ENCODE results near the gene IL5RA.

The IL5RA gene

GRCh38 chr3:3129579-3129978 is 19.4 kb upstream of the IL5RA start:
- Histone ChIP-seq H3K36me3 (ENCODE audit: control insufficient read depth in 1 of 2, insufficient read depth in 2 of 2, low read length in 2 of 2) (peaks cover 0 to 20% of the 10 kb centered on the region in 2 donors), H3K27ac (ENCODE audit: low read depth, low read length) (no peak overlapping the region), H3K9ac (ENCODE audit: low read depth in 1 of 2, low read length in 2 of 2) (no peak overlapping the region), H3K4me1 (ENCODE audit: control insufficient read depth in 1 of 2, insufficient read depth in 2 of 2, low read length in 2 of 2) (peaks cover 10 to 11% of the 10 kb centered on the region in 2 donors), H3K4me3 (ENCODE audit: low read depth in 1 of 2, low read length in 2 of 2) (no peak overlapping the region), H3K27me3 (ENCODE audit: control insufficient read depth in 1 of 2, insufficient read depth in 2 of 2, low read length in 2 of 2) (no peaks in the 10 kb centered on the region), H3K9me3 (ENCODE audit: control insufficient read depth in 1 of 2, low read length in 2 of 2) (no peaks in the 10 kb centered on the region)

GRCh38 chr3:3127432-3128010 is 17.3 kb upstream of the IL5RA start:
- Histone ChIP-seq H3K4me3 (ENCODE audit: low read depth in 1 of 2, low read length in 2 of 2) (peak overlapping the region; percentile 92 to 96), H3K9ac (ENCODE audit: low read depth in 1 of 2, low read length in 2 of 2) (peak overlapping the region; percentile 83 to 86), H3K9me3 (ENCODE audit: control insufficient read depth in 1 of 2, low read length in 2 of 2) (no peaks in the 10 kb centered on the region), H3K27ac (ENCODE audit: low read depth, low read length) (peak overlapping the region; percentile 92), H3K36me3 (ENCODE audit: control insufficient read depth in 1 of 2, insufficient read depth in 2 of 2, low read length in 2 of 2) (peaks cover 0 to 20% of the 10 kb centered on the region in 2 donors), H3K27me3 (ENCODE audit: control insufficient read depth in 1 of 2, insufficient read depth in 2 of 2, low read length in 2 of 2) (no peaks in the 10 kb centered on the region), H3K4me1 (ENCODE audit: control insufficient read depth in 1 of 2, insufficient read depth in 2 of 2, low read length in 2 of 2) (peaks cover 10 to 11% of the 10 kb centered on the region in 2 donors)

GRCh38 chr3:3126477-3127431 is 16.6 kb upstream of the IL5RA start, which contains the start of gene TRNT1:
Gene TRNT1, plus strand, starts transcription at chr3:3126940. Its CDS starts 2,101 bp downstream, at chr3:3129041.
- no peaks in the 10 kb centered on the region for H3K9me3 ChIP-seq (ENCODE audit: control insufficient read depth in 1 of 2, low read length in 2 of 2)
- H3K27me3 ChIP-seq (ENCODE audit: control insufficient read depth in 1 of 2, insufficient read depth in 2 of 2, low read length in 2 of 2), result no peaks in the 10 kb centered on the region
- peaks cover 10 to 11% of the 10 kb centered on the region in 2 donors for H3K4me1 ChIP-seq (ENCODE audit: control insufficient read depth in 1 of 2, insufficient read depth in 2 of 2, low read length in 2 of 2)
- peaks cover 0 to 20% of the 10 kb centered on the region in 2 donors for H3K36me3 ChIP-seq (ENCODE audit: control insufficient read depth in 1 of 2, insufficient read depth in 2 of 2, low read length in 2 of 2)
- peak within 1 kb of the TSS; percentile 86 for H3K9ac ChIP-seq (ENCODE audit: low read depth in 1 of 2, low read length in 2 of 2)
- peak within 1 kb of the TSS; percentile 92 to 96 for H3K4me3 ChIP-seq (ENCODE audit: low read depth in 1 of 2, low read length in 2 of 2)
- H3K27ac ChIP-seq (ENCODE audit: low read depth, low read length), result peak within 1 kb of the TSS; percentile 92

GRCh38 chr3:3125977-3126376 is 15.8 kb upstream of the IL5RA start:
- peak overlapping the region; percentile 92 to 96 for H3K4me3 ChIP-seq (ENCODE audit: low read depth in 1 of 2, low read length in 2 of 2)
- no peaks in the 10 kb centered on the region for H3K9me3 ChIP-seq (ENCODE audit: control insufficient read depth in 1 of 2, low read length in 2 of 2)
- H3K27me3 ChIP-seq (ENCODE audit: control insufficient read depth in 1 of 2, insufficient read depth in 2 of 2, low read length in 2 of 2), result no peaks in the 10 kb centered on the region
- H3K36me3 ChIP-seq (ENCODE audit: control insufficient read depth in 1 of 2, insufficient read depth in 2 of 2, low read length in 2 of 2), result peaks cover 0 to 16% of the 10 kb centered on the region in 2 donors
- peak overlapping the region; percentile 92 for H3K27ac ChIP-seq (ENCODE audit: low read depth, low read length)
- peaks cover 10 to 11% of the 10 kb centered on the region in 2 donors for H3K4me1 ChIP-seq (ENCODE audit: control insufficient read depth in 1 of 2, insufficient read depth in 2 of 2, low read length in 2 of 2)
- peak overlapping the region; percentile 86 for H3K9ac ChIP-seq (ENCODE audit: low read depth in 1 of 2, low read length in 2 of 2)

GRCh38 chr3:3119393-3119851 is 9.2 kb upstream of the IL5RA start:
- Histone ChIP-seq H3K9ac (ENCODE audit: low read depth in 1 of 2, low read length in 2 of 2) (no peak overlapping the region), H3K27ac (ENCODE audit: low read depth, low read length) (no peak overlapping the region), H3K4me3 (ENCODE audit: low read depth in 1 of 2, low read length in 2 of 2) (no peak overlapping the region), H3K27me3 (ENCODE audit: control insufficient read depth in 1 of 2, insufficient read depth in 2 of 2, low read length in 2 of 2) (no peaks in the 10 kb centered on the region), H3K9me3 (ENCODE audit: control insufficient read depth in 1 of 2, low read length in 2 of 2) (no peaks in the 10 kb centered on the region), H3K4me1 (ENCODE audit: control insufficient read depth in 1 of 2, insufficient read depth in 2 of 2, low read length in 2 of 2) (no peaks in the 10 kb centered on the region), H3K36me3 (ENCODE audit: control insufficient read depth in 1 of 2, insufficient read depth in 2 of 2, low read length in 2 of 2) (no peaks in the 10 kb centered on the region)

GRCh38 chr3:3117651-3118050 is 7.5 kb upstream of the IL5RA start:
- no peak overlapping the region for H3K9ac ChIP-seq (ENCODE audit: low read depth in 1 of 2, low read length in 2 of 2)
- H3K4me3 ChIP-seq (ENCODE audit: low read depth in 1 of 2, low read length in 2 of 2), result no peak overlapping the region
- H3K4me1 ChIP-seq (ENCODE audit: control insufficient read depth in 1 of 2, insufficient read depth in 2 of 2, low read length in 2 of 2), result no peaks in the 10 kb centered on the region
- H3K9me3 ChIP-seq (ENCODE audit: control insufficient read depth in 1 of 2, low read length in 2 of 2), result no peaks in the 10 kb centered on the region
- no peak overlapping the region for H3K27ac ChIP-seq (ENCODE audit: low read depth, low read length)
- H3K36me3 ChIP-seq (ENCODE audit: control insufficient read depth in 1 of 2, insufficient read depth in 2 of 2, low read length in 2 of 2), result no peaks in the 10 kb centered on the region
- no peaks in the 10 kb centered on the region for H3K27me3 ChIP-seq (ENCODE audit: control insufficient read depth in 1 of 2, insufficient read depth in 2 of 2, low read length in 2 of 2)

GRCh38 chr3:3113042-3113709 is 3.0 kb upstream of the IL5RA start:
- peaks cover 0 to 8% of the 10 kb centered on the region in 2 donors for H3K4me1 ChIP-seq (ENCODE audit: control insufficient read depth in 1 of 2, insufficient read depth in 2 of 2, low read length in 2 of 2)
- H3K9me3 ChIP-seq (ENCODE audit: control insufficient read depth in 1 of 2, low read length in 2 of 2), result no peaks in the 10 kb centered on the region
- no peak overlapping the region for H3K9ac ChIP-seq (ENCODE audit: low read depth in 1 of 2, low read length in 2 of 2)
- no peaks in the 10 kb centered on the region for H3K36me3 ChIP-seq (ENCODE audit: control insufficient read depth in 1 of 2, insufficient read depth in 2 of 2, low read length in 2 of 2)
- no peaks in the 10 kb centered on the region for H3K27me3 ChIP-seq (ENCODE audit: control insufficient read depth in 1 of 2, insufficient read depth in 2 of 2, low read length in 2 of 2)
- no peak overlapping the region for H3K4me3 ChIP-seq (ENCODE audit: low read depth in 1 of 2, low read length in 2 of 2)
- H3K27ac ChIP-seq (ENCODE audit: low read depth, low read length), result no peak overlapping the region

- no peak overlapping the region for H3K27ac ChIP-seq (ENCODE audit: low read depth, low read length)
- no peaks in the 10 kb centered on the region for H3K9me3 ChIP-seq (ENCODE audit: control insufficient read depth in 1 of 2, low read length in 2 of 2)
- H3K9ac ChIP-seq (ENCODE audit: low read depth in 1 of 2, low read length in 2 of 2), result no peak overlapping the region
These were observed 681 bp upstream of the IL5RA start for GRCh38 chr3:3110749-3111361.

GRCh38 chr3:3109407-3110298 is 521 bp downstream of the IL5RA start:
- H3K4me3 ChIP-seq (ENCODE audit: low read depth in 1 of 2, low read length in 2 of 2), result peak overlapping the region; percentile 38 to 46
- H3K27me3 ChIP-seq (ENCODE audit: control insufficient read depth in 1 of 2, insufficient read depth in 2 of 2, low read length in 2 of 2), result no peaks in the 10 kb centered on the region
- H3K36me3 ChIP-seq (ENCODE audit: control insufficient read depth in 1 of 2, insufficient read depth in 2 of 2, low read length in 2 of 2), result no peaks in the 10 kb centered on the region
- peaks cover 0 to 8% of the 10 kb centered on the region in 2 donors for H3K4me1 ChIP-seq (ENCODE audit: control insufficient read depth in 1 of 2, insufficient read depth in 2 of 2, low read length in 2 of 2)
- no peaks in the 10 kb centered on the region for H3K9me3 ChIP-seq (ENCODE audit: control insufficient read depth in 1 of 2, low read length in 2 of 2)
- H3K27ac ChIP-seq (ENCODE audit: low read depth, low read length), result no peak overlapping the region
- no peak overlapping the region for H3K9ac ChIP-seq (ENCODE audit: low read depth in 1 of 2, low read length in 2 of 2)

More at GRCh38 chr3:3110749-3111361, 681 bp upstream of the IL5RA start:
- Histone ChIP-seq H3K4me1 (ENCODE audit: control insufficient read depth in 1 of 2, insufficient read depth in 2 of 2, low read length in 2 of 2) (peaks cover 0 to 8% of the 10 kb centered on the region in 2 donors), H3K36me3 (ENCODE audit: control insufficient read depth in 1 of 2, insufficient read depth in 2 of 2, low read length in 2 of 2) (no peaks in the 10 kb centered on the region), H3K4me3 (ENCODE audit: low read depth in 1 of 2, low read length in 2 of 2) (no peak overlapping the region), H3K27me3 (ENCODE audit: control insufficient read depth in 1 of 2, insufficient read depth in 2 of 2, low read length in 2 of 2) (no peaks in the 10 kb centered on the region)

Measured in duodenal mucosa (tissue), 2 donors.